Chondrocyte (in vitro differentiated cells): ENCODE data around the gene THRB. TPM values are rescaled to one million over a fixed set of nuclear protein-coding genes. Genes with fewer than 3 reads are reported as not detected.

ENCODE experiments used
- DNase-seq: peaks from one replicate; pipeline ENCODE4 v3.0.0; 2021; ENCODE audit warnings: mixed read lengths, low spot score
- H3K27ac Mint-ChIP-seq: one replicate; pipeline ENCODE4 v1.8.0; 2021; ENCODE audit warnings: mild to moderate bottlenecking, moderate library complexity, mixed read lengths; ENCODE audit not compliant: unreplicated experiment
- H3K27me3 Mint-ChIP-seq: 2 replicates; pipeline ENCODE4 v1.8.0; 2021; ENCODE audit warnings: low read depth, mixed read lengths
- H3K36me3 Mint-ChIP-seq: 2 replicates; pipeline ENCODE4 v1.8.0; 2021; ENCODE audit warnings: low read depth, mixed read lengths
- H3K4me1 Mint-ChIP-seq: 2 replicates; pipeline ENCODE4 v1.8.0; 2021; ENCODE audit warnings: low read depth, mild to moderate bottlenecking, mixed read lengths
- H3K4me3 Mint-ChIP-seq: one replicate; pipeline ENCODE4 v1.8.0; 2021; ENCODE audit warnings: mild to moderate bottlenecking, moderate library complexity, mixed read lengths; ENCODE audit not compliant: unreplicated experiment
- H3K9me3 Mint-ChIP-seq: 2 replicates; pipeline ENCODE4 v1.8.0; 2021; ENCODE audit warnings: low read depth, mixed read lengths
- CTCF ChIP-seq: fragments of 200-600 bp; sonication (generic); IDR thresholded peaks from 2 replicates; pipeline ENCODE4 v1.5.0; 2021; ENCODE audit warnings: antibody characterized with exemption, mild to moderate bottlenecking, moderate library complexity
- total RNA-seq: library from RNA; stranded (reverse); gene quantifications from 3 replicates; pipeline ENCODE4 v1.2.1, GENCODE V29; 2021

The THRB gene
- total RNA-seq, 1 donor from 2014 or later, result 3.8 TPM

DNA sequence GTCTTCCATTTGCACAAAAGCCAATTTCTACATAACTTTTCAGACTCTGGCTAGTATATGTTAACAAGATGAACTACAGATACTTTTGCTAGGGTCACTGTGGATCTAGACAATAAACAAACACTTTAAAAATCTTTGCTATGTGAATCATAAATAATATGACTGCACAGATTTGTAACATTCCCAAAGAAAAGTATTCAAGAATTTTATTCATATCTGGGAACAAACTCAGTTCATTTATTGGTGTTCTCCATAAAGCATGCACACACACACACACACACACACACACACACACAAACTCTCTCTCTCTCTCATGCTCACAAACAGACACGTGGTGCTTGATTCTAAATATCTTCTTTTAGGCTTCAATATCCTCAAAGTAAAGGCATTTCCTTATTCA lies 18.8 kb upstream of the THRB start:
- peak overlapping the region; percentile 18 for H3K27ac Mint-ChIP-seq
- no peak for TF ChIP-seq CTCF
- H3K9me3 Mint-ChIP-seq, result no peaks in the 10 kb centered on the region
- H3K36me3 Mint-ChIP-seq, result no peaks in the 10 kb centered on the region
- no peak overlapping the region for H3K4me3 Mint-ChIP-seq
- no peak for DNase-seq
- H3K27me3 Mint-ChIP-seq, result peaks cover 2% of the 10 kb centered on the region
- peaks cover 19% of the 10 kb centered on the region for H3K4me1 Mint-ChIP-seq

DNA sequence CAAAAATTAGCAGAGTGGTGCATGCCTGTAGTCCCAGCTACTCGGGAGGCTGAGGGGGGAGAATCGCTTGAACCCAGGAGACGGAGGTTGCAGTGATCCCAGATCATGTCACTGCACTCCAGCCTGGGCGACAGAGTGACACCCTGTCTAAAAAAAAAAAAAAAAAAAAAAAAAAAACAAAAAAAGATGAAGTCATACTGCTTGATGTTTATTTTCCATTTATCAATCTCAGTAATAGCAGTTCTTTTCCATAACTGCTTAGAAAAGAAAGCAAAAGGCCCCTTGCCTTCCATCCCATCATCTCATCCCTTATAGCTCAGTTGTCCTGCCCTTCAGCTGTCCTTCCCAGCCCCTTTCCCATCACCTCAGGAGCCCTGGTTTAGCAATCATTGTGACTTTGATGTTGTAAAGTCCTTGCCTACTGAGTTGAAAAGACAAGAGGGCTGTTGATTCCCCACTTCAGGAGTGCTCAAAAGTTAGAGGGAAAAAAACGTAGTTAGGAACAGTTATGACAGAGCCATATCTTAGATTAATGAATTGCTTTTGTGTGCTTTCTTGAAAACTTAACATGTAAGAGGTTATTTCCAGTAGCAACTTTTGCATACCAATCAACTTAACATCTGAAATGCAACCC lies 18.0 kb upstream of the THRB start:
- Mint-ChIP-seq H3K36me3 (no peaks in the 10 kb centered on the region), H3K9me3 (no peaks in the 10 kb centered on the region), H3K27ac (peak overlapping the region; percentile 52)

DNA sequence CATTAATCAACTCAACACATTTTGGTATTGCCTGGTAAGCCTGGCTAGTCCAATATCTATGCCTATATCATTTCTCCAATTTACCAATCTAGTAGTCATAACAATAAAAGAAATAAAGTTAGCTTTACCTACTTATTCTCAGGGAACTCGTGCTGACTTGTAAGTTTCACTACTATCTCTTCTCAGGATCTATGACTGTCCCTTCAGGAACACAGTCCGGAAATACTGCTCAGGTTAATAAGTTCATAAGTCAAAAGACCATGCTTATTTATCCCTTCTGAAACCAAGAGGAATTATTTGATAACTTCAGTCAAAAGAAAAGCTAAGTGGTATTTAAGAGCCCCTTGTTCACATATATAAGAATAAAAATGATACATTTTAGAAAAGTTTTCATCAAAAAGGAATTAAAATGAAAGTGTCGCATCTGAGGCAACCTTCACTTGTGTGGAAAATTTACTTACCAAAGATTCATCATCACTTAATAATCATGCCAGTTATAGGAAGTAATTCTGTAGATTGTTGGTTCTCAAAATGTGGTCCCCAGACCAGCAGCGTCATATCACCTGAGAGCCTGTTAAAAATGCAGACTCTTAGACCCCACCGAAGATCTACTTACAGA lies 15.5 kb upstream of the THRB start:
- H3K27ac Mint-ChIP-seq, result no peak overlapping the region
- no peak overlapping the region for H3K4me3 Mint-ChIP-seq
- no peak for TF ChIP-seq CTCF
- H3K4me1 Mint-ChIP-seq, result peaks cover 34% of the 10 kb centered on the region
- no peak for DNase-seq
- no peaks in the 10 kb centered on the region for H3K36me3 Mint-ChIP-seq
- peaks cover 3% of the 10 kb centered on the region for H3K9me3 Mint-ChIP-seq
- H3K27me3 Mint-ChIP-seq, result no peaks in the 10 kb centered on the region

More for the DNA sequence above, 18.0 kb upstream of the THRB start:
- DNase-seq, result no peak
- H3K27me3 Mint-ChIP-seq, result no peaks in the 10 kb centered on the region
- H3K4me1 Mint-ChIP-seq, result peaks cover 27% of the 10 kb centered on the region
- H3K4me3 Mint-ChIP-seq, result no peak overlapping the region
- no peak for TF ChIP-seq CTCF

GRCh38 chr3:24508423-24508839 lies 13.8 kb upstream of the THRB start:
- Mint-ChIP-seq H3K4me3 (no peak overlapping the region), H3K27ac (no peak overlapping the region), H3K27me3 (no peaks in the 10 kb centered on the region), H3K4me1 (peaks cover 27% of the 10 kb centered on the region), H3K36me3 (no peaks in the 10 kb centered on the region), H3K9me3 (peaks cover 3% of the 10 kb centered on the region)
- TF ChIP-seq CTCF, result no peak
- DNase-seq, result no peak

GRCh38 chr3:24507776-24508422 lies 13.2 kb upstream of the THRB start:
- TF ChIP-seq CTCF, result no peak
- H3K4me1 Mint-ChIP-seq, result peaks cover 21% of the 10 kb centered on the region
- no peak for DNase-seq
- H3K4me3 Mint-ChIP-seq, result no peak overlapping the region
- no peaks in the 10 kb centered on the region for H3K27me3 Mint-ChIP-seq
- H3K36me3 Mint-ChIP-seq, result no peaks in the 10 kb centered on the region
- peaks cover 3% of the 10 kb centered on the region for H3K9me3 Mint-ChIP-seq
- H3K27ac Mint-ChIP-seq, result no peak overlapping the region
